ENCODE data around the gene RUBCN.
A peak's percentile ranks its signal among the peaks of the same experiment; 100 is the strongest.
"Not testable (repeated sequence)": the region's sequence is repeated elsewhere in the genome, so short reads cannot be mapped to it uniquely, and the experiment has no call there.

The RUBCN gene

GRCh38 chr3:197748597-197749314 lies 12.1 kb upstream of the RUBCN start:
- no peak for TF ChIP-seq POLR2A (IDR thresholded peaks at IDR 0.05; ENCODE audit: low read length)
- TF ChIP-seq GATA1 (IDR thresholded peaks at IDR 0.05; ENCODE audit: low read depth, low read length): no peak
- no peak for DNase-seq

DNA sequence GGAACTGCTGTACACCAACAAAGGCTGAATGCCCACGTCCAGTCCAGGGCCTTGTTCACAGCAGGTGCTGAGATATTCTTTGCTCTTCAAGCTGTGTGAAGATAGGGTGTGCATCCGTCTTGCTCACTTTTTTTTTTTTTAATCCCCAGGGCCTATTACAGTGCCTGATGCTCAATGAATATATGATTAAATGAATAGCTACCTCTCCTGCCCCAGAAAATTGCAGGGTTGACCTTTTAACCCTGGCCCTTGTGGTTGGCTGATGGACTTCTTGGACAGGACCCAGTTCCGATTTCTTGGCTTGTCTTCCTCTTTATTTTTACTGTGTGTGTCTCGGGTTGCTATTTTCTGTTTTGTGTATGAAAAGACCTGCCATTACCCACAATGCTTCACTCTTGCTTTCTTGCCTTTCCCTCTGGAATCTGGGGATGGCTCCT lies 10.1 kb upstream of the RUBCN start:
- DNase-seq: no peak
- no peak for TF ChIP-seq GATA1 (IDR thresholded peaks at IDR 0.05; ENCODE audit: low read depth, low read length)
- TF ChIP-seq POLR2A (IDR thresholded peaks at IDR 0.05; ENCODE audit: low read length): no peak

DNA sequence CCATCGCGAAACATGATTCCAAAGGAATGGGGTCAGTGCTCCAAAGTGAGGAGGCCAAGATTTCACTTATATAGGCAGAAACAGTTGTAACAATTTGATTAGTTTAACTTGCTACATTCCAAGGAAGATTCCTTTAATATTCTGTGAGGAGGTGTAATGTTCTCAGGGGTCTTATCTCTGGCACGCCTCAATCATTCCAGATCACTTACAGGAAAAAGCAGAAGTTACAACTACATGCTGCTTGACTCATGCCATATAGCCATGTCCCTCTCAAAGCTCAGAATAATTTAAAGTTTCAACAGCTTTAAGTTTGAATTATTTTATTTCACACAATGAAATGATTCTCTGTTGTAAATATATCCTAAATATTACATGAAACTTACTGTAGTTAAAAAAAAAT lies 9.5 kb upstream of the RUBCN start:
- no peak for TF ChIP-seq GATA1 (IDR thresholded peaks at IDR 0.05; ENCODE audit: low read depth, low read length)
- TF ChIP-seq POLR2A (IDR thresholded peaks at IDR 0.05; ENCODE audit: low read length): no peak
- no peak for DNase-seq

- no peak for DNase-seq
- no peak for TF ChIP-seq POLR2A (IDR thresholded peaks at IDR 0.05; ENCODE audit: low read length)
- no peak for TF ChIP-seq GATA1 (IDR thresholded peaks at IDR 0.05; ENCODE audit: low read depth, low read length)
These were observed 6.1 kb upstream of the RUBCN start for GRCh38 chr3:197742787-197743186.

DNA sequence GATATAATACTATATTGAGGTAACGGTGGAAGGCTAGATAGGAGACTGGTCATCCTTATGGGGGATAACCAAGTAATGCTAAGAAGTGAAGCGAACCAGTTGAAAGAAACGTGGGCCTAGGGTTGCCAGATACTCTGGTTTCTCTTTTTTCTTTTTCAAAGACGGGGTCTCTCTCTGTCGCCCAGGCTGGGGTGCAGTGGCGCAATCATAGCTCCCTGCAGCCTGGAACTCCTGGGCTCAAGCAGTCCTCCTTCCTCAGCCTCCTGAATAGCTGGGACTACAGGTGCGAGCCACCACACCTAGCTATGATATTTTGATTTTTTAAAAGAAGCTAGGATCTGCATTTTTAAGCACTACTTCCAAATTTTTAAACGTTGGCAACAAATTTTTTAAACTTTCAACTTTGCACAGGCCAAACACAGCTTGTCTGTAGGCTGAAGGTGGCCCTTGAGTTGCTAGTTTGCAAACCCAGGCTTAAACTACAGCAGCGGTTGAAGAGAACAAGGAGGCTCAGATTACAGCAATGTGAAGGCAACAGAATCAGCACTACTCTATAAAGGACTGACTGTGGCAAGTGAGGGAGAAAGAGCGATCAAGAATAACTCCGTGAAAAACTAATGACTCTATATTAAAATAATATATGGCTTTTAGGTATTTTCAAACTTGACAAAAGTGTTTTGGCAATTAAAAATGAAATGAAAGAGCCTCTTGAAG lies 1.2 kb upstream of the RUBCN start:
- no peak for DNase-seq
- TF ChIP-seq POLR2A (IDR thresholded peaks at IDR 0.05; ENCODE audit: low read length): no peak
- TF ChIP-seq GATA1 (IDR thresholded peaks at IDR 0.05; ENCODE audit: low read depth, low read length): no peak

DNA sequence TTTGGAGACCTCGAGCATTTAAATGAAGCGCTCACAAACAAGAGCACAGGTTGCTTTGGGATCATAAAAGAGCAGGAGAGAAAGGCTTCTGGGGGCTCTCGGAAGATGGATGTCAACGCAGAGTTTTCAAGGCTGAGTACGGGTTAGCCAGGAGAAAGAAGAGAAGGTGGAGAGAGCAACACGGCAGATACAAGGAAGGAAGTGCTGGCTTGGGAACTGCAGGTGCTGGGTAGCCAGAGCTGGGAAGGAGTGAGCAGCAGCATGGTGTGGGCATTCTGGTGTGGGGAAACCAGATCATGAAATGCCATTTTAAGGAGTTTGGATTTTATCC lies 580 bp upstream of the RUBCN start:
- TF ChIP-seq POLR2A (IDR thresholded peaks at IDR 0.05; ENCODE audit: low read length): no peak
- no peak for TF ChIP-seq GATA1 (IDR thresholded peaks at IDR 0.05; ENCODE audit: low read depth, low read length)
- DNase-seq: no peak

DNA sequence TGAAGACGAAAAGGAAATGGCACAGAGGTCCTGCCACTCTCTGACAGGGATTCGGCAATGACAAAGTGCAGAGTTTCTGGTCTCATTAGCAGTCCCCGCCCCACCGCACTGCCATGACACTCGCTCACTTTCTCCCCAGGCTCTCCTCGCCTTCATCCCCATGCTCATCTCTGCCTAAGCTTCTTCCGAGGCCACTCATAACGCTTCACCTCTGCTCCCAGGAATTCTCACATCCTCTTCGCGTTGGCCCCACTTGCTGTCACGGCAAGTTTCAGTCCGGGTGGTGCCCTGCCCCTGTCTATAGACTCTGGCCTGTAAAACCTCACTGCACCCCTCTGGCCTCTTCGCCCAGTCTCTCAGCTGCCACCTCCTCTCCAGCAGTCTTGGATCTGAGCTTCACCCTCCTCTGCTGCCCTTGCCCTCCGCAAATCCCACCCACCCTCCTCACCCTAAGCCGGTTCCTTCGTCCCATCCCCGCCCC lies 654 bp downstream of the RUBCN start:
- no peak for TF ChIP-seq POLR2A (IDR thresholded peaks at IDR 0.05; ENCODE audit: low read length)
- no peak for TF ChIP-seq GATA1 (IDR thresholded peaks at IDR 0.05; ENCODE audit: low read depth, low read length)
- peak; percentile 44 to 58 for DNase-seq

DNA sequence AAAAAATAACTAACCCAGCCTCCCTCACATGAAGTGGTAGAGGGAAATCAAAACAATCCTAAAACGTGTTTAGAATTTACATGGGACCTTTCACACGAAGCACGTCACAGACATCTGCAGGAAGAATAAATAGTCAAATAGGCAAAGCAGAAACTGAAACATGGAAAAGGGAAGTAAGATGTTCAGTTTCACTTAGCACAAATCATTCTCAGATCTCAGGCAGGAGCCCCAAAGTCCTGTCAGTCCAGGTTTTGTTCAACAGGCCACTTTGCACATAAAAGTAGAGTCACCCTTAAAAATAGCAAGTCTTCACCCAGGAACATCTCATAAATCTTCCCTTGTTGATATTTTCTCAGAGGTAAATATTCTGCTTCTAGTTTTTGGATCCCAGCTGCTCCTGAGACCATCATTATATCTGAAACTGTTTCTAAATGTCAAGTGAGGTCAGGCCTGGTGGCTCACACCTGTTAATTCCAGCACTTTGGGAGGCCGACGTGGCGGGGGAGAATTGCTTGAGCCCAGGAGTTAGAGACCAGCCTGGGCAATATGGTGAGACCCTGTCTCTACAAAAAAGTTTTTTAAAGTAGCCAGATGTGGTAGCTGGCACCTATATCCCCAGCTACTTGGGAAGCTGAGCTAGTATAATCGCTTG lies 1.9 kb downstream of the RUBCN start:
- no peak for DNase-seq

GRCh38 chr3:197733042-197733441 lies 3.7 kb downstream of the RUBCN start:
- no peak for DNase-seq
- TF ChIP-seq GATA1 (IDR thresholded peaks at IDR 0.05; ENCODE audit: low read depth, low read length) (no peak), POLR2A (IDR thresholded peaks at IDR 0.05; ENCODE audit: low read length) (no peak)

More for the DNA sequence above, 1.9 kb downstream of the RUBCN start:
- TF ChIP-seq GATA1 (IDR thresholded peaks at IDR 0.05; ENCODE audit: low read depth, low read length) (no peak), POLR2A (IDR thresholded peaks at IDR 0.05; ENCODE audit: low read length) (no peak)

DNA sequence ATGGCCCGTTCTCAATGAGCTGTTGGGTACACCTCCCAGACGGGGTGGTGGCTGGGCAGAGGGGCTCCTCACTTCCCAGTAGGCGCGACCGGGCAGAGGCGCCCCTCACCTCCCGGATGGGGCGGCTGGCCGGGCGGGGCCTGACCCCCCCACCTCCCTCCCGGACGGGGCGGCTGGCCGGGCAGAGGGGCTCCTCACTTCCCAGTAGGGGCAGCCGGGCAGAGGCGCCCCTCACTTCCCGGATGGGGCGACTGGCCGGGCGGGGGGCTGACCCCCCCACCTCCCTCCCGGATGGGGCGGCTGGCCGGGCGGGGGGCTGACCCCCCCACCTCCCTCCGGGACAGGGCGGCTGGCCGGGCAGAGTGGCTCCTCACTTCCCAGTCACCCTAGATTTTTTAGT lies 5.2 kb downstream of the RUBCN start:
- not testable (repeated sequence) for DNase-seq

GRCh38 chr3:197730770-197731169 lies 5.9 kb downstream of the RUBCN start:
- not testable (repeated sequence) for DNase-seq

GRCh38 chr3:197730200-197730599 lies 6.5 kb downstream of the RUBCN start:
- TF ChIP-seq POLR2A (IDR thresholded peaks at IDR 0.05; ENCODE audit: low read length): no peak
- no peak for TF ChIP-seq GATA1 (IDR thresholded peaks at IDR 0.05; ENCODE audit: low read depth, low read length)
- no peak for DNase-seq

DNA sequence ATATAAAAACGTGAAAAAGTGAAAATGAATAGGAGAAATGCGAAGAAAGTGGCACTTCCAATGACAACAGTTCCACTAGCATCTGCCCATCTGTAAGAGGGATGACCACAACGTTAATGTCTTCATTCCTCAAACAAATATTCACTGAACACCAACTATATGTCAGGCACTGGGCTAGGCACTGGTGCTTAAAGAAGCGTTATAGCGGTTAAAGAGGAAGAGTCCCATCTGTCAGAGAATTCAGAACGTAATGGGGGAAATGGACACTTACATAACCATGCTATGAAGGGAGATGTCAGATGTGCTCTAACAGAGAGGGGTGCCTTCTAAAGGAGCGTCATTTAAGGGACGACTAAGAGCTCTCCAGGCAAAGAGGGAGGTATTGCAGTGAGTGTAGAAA lies 8.2 kb downstream of the RUBCN start:
- TF ChIP-seq POLR2A (IDR thresholded peaks at IDR 0.05; ENCODE audit: low read length) (no peak), GATA1 (IDR thresholded peaks at IDR 0.05; ENCODE audit: low read depth, low read length) (no peak)
- no peak for DNase-seq

GRCh38 chr3:197727878-197728277 lies 8.8 kb downstream of the RUBCN start:
- DNase-seq: not testable (repeated sequence)

GRCh38 chr3:197722734-197723133 lies 14.0 kb downstream of the RUBCN start:
- TF ChIP-seq POLR2A (IDR thresholded peaks at IDR 0.05; ENCODE audit: low read length) (no peak), GATA1 (IDR thresholded peaks at IDR 0.05; ENCODE audit: low read depth, low read length) (no peak)
- DNase-seq: no peak
